Tibial nerve (tissue), 4 donors: Measurements from ENCODE around the gene SPINDOC.

Experiments
- EP300 ChIP-seq, 2 donors: sonication (generic); formaldehyde crosslinking; IDR thresholded peaks; one replicate each; pipeline ENCODE4 v1.6.1; 2017; ENCODE audit warnings: antibody characterized with exemption in 2 of 2, mild to moderate bottlenecking in 1 of 2
- TF ChIP-seq, protein P1 (sequence below), 5 experiments: fragments of 200-600 bp in 3 of 5; fragments of 450-650 bp in 2 of 5; sonication (generic) in 3 of 5; IDR thresholded peaks; one replicate each; pipeline ENCODE4 v1.5.1; 2016 to 2019; ENCODE audit warnings: antibody characterized with exemption in 5 of 5, mild to moderate bottlenecking in 3 of 5, moderate library complexity in 2 of 5

DNA sequence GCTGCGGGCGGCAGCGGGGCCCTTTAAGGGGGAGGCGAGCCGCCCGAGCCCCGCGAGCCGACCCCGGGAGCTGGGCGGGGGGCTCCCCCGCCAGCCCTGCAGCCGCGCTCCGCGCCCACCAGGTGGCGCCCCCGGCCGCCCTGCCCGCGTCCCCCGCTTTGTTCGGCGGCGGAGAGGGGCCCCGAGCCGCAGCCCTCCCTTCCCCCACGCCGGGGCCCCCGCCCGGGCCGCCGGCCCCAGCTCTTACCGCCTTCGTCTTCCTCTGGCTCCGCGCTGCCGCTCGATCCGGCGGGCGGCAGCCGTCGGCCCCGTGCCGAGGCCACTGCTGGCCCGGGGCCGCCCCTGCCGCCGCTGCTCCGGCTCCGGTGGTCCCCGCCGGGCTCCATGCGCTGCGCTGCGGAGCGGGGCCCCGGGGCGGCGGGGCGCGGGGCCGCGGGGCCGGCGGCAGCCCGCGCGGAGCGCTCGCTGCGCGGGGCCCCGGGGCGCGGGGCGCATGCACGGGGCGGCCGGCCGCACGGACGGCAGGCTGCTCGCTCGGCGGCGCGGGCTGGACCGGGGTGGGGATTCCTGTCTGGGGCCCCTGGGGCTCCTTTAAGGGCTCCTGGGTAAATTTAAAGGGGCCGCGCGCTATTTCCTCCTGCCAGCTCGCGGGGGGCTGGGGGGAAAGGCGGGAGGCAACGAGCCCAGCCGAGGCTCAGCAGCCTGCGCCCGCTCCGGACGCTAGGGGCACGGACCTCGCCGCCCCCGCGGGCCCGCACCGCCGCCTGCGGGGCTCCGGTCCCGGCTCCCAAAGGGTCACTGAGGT, 44.8 kb upstream of the SPINDOC start, which contains the start of gene ZFTA:
- TF ChIP-seq, protein P1, sequence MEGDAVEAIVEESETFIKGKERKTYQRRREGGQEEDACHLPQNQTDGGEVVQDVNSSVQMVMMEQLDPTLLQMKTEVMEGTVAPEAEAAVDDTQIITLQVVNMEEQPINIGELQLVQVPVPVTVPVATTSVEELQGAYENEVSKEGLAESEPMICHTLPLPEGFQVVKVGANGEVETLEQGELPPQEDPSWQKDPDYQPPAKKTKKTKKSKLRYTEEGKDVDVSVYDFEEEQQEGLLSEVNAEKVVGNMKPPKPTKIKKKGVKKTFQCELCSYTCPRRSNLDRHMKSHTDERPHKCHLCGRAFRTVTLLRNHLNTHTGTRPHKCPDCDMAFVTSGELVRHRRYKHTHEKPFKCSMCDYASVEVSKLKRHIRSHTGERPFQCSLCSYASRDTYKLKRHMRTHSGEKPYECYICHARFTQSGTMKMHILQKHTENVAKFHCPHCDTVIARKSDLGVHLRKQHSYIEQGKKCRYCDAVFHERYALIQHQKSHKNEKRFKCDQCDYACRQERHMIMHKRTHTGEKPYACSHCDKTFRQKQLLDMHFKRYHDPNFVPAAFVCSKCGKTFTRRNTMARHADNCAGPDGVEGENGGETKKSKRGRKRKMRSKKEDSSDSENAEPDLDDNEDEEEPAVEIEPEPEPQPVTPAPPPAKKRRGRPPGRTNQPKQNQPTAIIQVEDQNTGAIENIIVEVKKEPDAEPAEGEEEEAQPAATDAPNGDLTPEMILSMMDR (IDR thresholded peaks at IDR 0.05), result peak; percentile 68 to 98 (median 96)
- TF ChIP-seq EP300 (IDR thresholded peaks at IDR 0.05), result no peak
